Measurements from ENCODE around the gene MUC5AC.
"Not testable (repeated sequence)": the region's sequence is repeated elsewhere in the genome, so short reads cannot be mapped to it uniquely, and the experiment has no call there.

Gene MUC5AC

DNA sequence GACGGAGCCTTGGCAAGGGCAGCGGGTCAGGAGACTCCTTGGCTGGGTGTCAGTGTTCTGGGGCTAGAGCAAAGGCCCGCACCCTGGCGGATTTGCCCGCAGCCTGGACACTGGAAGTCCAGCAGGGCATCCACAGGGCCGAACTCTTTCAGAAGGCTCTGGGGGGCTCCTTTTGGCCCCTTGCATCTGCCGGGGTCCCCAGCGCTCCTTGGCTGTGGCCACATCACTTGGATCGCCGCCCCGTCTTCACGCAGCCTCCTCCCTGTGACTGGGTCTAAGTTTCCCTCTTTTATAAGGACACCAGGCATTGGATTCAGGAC is 20.0 kb downstream of the MUC5AC start:
- no peak for DNase-seq (ENCODE audit: low read depth)

GRCh38 chr11:1178201-1178885 is 20.6 kb downstream of the MUC5AC start:
- no peak for DNase-seq (ENCODE audit: low read depth)

- no peak for DNase-seq (ENCODE audit: low read depth)
Observed at GRCh38 chr11:1178906-1179305, 21.2 kb downstream of the MUC5AC start.

- DNase-seq (ENCODE audit: low read depth) = no peak
Observed at GRCh38 chr11:1179641-1180040, 21.9 kb downstream of the MUC5AC start.

DNA sequence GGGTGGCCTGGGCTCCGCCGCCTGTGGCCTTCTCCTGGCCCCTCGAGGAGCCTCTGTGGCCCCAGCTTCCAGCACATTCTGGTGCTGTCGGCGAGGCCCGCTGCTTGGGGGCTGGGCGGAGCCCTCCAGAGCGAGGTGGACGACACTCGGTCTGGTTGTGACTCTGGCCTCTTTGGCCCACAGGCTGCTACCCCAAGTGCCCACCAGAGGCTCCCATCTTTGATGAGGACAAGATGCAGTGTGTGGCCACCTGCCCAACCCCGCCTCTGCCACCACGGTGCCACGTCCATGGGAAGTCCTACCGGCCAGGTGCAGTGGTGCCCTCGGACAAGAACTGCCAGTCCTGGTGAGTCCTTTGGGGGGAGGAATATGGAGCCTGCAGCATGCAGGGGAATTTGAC is 22.4 kb downstream of the MUC5AC start:
- no peak for DNase-seq (ENCODE audit: low read depth)

DNA sequence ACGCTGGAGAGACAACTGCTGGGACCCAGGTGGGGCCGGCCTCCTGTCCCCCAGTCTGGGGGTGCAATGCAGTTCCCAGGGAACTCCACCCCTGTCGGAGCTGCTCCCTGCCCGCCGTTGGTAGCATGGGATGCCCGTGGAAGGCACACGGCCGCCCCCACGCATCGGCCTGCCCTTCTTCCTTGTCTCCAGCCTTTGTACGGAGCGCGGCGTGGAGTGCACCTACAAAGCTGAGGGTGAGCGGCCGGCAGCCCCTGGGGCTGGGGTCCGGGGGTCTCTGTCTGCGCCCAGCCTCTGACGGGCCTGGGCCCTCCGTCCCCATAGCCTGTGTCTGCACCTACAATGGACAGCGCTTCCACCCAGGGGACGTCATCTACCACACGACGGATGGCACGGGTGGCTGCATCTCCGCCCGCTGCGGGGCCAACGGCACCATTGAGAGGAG is 23.2 kb downstream of the MUC5AC start:
- DNase-seq (ENCODE audit: low read depth) = no peak

DNA sequence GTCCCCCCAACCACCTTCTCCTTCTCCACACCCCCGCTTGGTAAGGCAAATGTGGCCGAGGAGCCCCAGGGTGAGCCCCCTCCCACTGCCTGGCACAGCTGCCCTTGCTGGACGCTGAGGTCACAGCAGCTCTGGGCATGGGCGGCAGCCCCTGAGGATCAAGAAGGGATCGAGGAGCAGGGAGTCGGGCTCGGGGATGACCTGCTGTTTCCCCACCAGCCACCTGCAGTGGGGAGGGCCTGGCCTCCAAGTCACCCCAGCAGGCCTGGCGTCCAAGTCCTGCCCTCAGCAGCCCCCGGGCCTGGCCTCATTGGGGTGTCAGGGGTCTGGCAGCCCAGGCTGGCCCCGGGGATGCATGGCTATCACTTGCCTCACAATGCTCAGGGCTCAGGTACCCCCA is 23.7 kb downstream of the MUC5AC start:
- no peak for DNase-seq (ENCODE audit: low read depth)

DNA sequence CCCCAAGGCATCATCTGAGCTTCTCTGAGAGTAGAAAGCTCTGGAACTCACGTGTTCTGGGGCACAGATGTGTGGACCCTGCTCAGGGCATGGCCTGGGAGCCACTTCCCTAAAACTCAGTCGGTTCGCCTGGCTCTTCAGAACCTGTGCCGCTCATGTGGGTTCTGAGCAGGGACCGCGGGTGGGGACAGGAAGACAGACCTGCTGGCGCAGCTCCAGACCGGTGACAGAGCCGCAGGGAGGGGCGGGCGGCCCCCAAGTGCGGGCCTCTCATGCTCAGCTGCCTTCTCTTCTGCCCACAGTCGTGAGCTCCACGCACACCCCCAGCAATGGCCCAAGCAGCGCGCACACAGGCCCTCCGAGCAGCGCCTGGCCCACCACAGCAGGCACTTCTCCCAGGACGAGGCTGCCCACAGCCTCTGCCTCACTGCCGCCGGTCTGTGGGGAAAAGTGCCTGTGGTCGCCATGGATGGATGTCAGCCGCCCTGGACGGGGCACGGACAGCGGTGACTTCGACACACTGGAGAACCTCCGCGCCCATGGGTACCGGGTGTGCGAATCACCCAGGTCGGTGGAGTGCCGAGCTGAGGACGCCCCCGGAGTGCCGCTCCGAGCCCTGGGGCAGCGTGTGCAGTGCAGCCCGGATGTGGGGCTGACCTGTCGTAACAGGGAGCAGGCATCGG is 24.2 kb downstream of the MUC5AC start:
- DNase-seq (ENCODE audit: low read depth) = no peak

DNA sequence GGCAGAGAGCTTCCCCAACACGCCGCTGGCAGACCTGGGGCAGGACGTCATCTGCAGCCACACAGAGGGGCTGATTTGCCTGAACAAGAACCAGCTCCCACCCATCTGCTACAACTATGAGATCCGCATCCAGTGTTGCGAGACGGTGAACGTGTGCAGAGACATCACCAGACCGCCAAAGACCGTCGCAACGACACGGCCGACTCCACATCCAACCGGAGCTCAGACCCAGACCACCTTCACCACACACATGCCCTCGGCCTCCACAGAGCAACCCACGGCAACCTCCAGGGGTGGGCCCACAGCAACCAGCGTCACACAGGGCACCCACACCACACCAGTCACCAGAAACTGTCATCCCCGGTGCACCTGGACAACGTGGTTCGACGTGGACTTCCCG is 26.4 kb downstream of the MUC5AC start:
- not testable (repeated sequence) for DNase-seq (ENCODE audit: low read depth)

DNA sequence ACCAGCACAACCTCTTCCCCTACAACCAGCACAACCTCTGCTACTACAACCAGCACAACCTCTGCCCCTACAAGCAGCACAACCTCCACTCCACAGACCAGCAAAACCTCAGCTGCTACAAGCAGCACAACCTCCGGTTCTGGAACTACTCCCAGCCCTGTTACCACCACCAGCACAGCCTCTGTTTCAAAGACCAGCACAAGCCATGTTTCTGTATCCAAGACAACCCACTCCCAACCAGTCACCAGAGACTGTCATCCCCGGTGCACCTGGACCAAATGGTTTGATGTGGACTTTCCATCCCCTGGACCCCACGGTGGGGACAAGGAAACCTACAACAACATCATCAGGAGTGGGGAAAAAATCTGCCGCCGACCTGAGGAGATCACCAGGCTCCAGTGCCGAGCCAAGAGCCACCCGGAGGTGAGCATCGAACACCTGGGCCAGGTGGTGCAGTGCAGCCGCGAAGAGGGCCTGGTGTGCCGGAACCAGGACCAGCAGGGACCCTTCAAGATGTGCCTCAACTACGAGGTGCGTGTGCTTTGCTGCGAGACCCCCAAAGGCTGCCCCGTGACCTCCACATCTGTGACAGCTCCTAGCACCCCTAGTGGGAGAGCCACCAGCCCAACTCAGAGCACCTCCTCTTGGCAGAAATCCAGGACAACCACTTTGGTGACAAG is 30.8 kb downstream of the MUC5AC start:
- not testable (repeated sequence) for DNase-seq (ENCODE audit: low read depth)

DNA sequence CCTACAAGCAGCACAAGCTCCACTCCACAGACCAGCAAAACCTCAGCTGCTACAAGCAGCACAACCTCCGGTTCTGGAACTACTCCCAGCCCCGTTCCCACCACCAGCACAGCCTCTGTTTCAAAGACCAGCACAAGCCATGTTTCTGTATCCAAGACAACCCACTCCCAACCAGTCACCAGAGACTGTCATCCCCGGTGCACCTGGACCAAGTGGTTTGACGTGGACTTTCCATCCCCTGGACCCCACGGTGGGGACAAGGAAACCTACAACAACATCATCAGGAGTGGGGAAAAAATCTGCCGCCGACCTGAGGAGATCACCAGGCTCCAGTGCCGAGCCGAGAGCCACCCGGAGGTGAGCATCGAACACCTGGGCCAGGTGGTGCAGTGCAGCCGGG is 32.1 kb downstream of the MUC5AC start:
- not testable (repeated sequence) for DNase-seq (ENCODE audit: low read depth)

DNA sequence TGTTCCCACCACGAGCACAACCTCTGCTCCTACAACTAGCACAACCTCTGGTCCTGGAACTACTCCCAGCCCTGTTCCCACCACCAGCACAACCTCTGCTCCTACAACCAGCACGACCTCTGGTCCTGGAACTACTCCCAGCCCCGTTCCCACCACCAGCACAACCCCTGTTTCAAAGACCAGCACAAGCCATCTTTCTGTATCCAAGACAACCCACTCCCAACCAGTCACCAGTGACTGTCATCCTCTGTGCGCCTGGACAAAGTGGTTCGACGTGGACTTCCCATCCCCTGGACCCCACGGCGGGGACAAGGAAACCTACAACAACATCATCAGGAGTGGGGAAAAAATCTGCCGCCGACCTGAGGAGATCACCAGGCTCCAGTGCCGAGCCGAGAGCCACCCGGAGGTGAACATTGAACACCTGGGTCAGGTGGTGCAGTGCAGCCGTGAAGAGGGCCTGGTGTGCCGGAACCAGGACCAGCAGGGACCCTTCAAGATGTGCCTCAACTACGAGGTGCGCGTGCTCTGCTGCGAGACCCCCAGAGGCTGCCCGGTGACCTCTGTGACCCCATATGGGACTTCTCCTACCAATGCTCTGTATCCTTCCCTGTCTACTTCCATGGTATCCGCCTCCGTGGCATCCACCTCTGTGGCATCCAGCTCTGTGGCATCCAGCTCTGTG is 34.2 kb downstream of the MUC5AC start:
- not testable (repeated sequence) for DNase-seq (ENCODE audit: low read depth)

- DNase-seq (ENCODE audit: low read depth) = no peak
Observed at GRCh38 chr11:1192741-1193325, 35.1 kb downstream of the MUC5AC start.

- no peak for DNase-seq (ENCODE audit: low read depth)
Observed at GRCh38 chr11:1193326-1194230, 35.8 kb downstream of the MUC5AC start.

DNA sequence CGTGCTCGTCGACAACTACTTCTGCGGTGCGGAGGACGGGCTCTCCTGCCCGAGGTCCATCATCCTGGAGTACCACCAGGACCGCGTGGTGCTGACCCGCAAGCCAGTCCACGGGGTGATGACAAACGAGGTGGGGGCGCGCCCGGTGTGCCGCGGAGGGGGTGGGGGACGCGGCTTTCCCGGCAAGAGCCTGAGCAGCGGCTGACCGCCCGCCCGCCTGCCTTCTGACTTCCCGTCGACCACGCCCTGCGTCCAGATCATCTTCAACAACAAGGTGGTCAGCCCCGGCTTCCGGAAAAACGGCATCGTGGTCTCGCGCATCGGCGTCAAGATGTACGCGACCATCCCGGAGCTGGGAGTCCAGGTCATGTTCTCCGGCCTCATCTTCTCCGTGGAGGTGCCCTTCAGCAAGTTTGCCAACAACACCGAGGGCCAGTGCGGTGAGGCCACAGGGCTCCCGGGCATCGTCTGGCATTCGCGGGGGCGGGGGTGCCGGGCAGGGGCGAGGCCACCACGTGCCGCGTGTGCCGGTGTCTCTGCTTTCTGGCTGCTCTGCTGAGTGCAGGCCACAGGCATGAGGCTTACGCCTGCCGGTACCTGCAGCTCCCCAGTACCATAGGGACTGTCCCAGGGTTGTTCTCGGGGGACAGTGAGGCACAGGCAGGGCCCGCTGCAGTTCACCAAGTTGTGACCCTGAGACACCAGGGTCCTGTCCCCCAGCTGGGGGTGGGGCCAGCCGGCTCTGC is 36.7 kb downstream of the MUC5AC start:
- DNase-seq (ENCODE audit: low read depth) = no peak

- DNase-seq (ENCODE audit: low read depth) = no peak
Observed at GRCh38 chr11:1194977-1195681, 37.4 kb downstream of the MUC5AC start.

- no peak for DNase-seq (ENCODE audit: low read depth)
Observed at GRCh38 chr11:1195682-1196515, 38.1 kb downstream of the MUC5AC start.

DNA sequence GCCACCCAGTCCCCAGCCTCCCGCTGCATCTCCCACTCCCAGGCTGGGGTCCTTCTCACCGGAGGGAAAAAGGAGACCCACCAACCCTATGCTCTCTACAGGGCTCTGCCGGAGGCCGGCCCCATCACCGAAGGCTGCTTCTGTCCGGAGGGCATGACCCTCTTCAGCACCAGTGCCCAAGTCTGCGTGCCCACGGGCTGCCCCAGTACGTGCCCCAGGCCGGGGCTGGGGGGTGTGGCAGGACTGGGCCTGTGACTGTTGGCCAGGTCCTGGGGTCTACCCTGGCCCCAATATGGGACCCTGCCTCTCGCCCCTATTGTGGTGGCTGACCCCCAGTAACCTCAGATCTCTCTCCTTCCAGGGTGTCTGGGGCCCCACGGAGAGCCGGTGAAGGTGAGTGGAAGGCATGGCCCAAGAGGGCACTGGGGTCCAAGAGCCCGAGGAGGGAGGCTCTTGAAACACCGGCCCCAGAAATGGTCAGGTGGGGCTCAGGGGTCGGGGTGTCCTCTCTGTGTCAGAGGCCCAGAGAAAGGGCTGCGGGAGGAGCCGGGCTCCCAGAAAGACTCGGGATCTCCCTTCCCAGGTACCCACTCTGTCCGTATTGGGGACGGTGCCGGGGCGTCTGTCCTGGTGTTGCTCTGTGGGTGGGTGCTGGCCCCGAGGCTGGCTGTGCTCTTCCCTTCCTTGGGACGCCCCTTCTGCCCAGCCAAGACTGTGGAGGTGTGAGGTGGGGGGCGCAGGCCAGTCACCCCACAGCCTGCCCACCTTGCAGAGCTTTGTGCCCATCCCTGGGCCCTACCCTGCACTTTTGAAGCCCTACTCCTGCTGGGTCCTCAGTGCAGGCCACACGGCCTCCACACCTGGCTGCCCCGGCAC is 39.0 kb downstream of the MUC5AC start:
- DNase-seq (ENCODE audit: low read depth) = no peak
